GM18519 (cell line): ENCODE results near the gene AOPEP.

Source experiments
- ATAC-seq: cut with Tn5 transposase; IDR thresholded peaks from one replicate; pipeline ENCODE4 v1.9.1; 2021; ENCODE audit warnings: mild to moderate bottlenecking, moderate library complexity; ENCODE audit not compliant: unreplicated experiment, low FRiP score

AOPEP gene

DNA sequence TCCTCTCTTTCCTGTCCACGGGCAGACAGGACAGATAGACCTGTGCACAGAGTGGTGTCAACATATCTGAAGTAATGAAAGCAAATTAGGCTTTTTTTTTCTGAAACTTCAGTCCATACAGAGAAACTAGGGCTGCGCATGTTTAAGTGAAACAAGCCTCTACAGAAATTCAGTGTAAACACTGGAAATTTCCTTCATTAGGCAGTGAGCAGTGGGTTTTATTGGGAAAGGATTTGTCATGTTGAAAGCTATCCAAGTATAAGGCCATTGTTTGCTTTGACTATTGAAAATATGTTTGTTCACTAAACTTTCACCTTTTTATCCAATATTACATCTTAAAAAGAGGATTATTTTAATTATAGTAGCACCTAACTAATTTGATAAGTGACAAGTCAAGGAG, 161.2 kb downstream of the AOPEP start:
- no peak for ATAC-seq

DNA sequence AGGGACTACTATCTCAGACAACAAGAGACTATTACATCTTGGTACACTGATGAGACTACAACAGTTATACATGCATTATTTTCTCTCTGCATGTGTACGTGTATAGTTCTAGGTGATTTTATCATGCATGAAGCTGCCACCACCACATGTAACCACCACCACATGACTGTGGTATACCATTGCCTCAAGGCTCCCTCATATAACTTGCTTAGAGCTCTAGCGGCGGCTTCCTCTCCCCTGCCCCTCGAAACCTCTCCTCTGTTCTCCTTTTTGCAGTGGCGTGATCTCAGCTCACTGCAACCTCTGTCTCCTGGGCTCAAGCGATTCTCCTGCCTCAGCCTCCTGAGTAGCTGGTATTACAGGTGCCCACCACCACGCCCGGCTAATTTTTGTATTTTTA, 162.3 kb downstream of the AOPEP start:
- no peak for ATAC-seq

DNA sequence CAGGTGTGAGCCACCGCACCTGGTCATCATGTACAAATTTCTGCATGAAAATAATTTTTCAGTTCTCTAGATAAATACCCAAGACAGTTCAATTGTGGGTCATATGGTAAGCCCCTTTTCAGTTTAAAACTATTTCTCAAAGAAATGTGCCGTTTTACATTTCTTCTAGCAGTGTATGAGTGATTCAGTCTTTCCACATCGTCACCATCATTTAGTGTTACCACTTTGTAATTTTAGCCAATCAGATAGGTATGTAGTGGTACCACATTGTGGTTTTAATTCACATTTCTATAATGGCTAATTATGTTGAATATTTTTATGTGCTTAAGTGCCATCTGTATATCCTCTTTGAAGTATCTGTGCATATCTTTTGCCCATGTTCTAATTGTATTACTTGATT, 163.1 kb downstream of the AOPEP start:
- ATAC-seq, result no peak

- ATAC-seq, result no peak
These were observed 164.7 kb downstream of the AOPEP start for GRCh38 chr9:94891183-94891582.

GRCh38 chr9:94892675-94893074, 166.2 kb downstream of the AOPEP start:
- ATAC-seq, result no peak

DNA sequence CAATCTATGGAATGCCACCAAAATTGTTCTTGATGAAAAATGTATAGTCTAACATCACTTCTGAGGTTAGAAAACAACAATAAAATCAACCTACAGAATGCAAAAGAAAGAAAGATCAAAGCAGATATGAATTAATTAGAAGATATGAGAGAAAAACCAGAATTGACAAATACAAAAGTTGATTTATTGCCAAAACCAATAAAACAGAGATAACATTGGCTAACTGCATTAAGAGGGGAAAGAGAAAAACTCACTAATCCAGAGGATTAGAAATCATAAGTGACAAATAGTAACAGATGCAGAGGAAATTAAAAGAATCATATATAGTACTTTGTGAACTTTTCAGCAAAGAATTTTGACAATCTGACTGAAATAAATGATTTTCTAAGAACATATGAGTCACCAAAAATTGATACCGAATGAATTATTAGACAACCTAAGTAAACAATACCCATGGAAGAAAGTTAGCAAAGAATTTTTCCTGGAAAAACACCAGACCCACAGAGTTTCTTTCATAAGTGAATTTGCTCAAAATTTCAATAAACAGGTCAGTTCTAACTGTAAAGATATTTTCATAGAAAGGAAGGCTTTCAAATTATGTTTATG, 167.7 kb downstream of the AOPEP start:
- no peak for ATAC-seq

DNA sequence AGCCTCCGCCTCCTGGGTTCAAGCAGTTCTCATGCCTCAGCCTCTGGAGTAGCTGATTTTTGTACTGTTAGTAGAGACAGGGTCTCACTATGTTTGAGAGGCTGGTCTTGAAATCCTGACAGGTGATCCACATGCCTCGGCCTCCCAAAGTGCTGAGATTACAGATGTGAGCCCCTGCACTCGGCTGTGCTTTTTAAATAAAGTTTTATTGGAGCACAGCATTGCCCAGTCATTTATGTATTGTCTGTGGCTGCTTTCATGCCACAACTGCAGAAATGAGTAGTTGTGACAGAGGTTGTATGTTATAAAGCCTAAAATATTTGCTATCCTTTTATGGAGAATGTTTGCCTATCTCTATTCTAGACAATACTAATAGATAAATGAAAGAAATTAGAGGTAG, 169.2 kb downstream of the AOPEP start:
- ATAC-seq, result no peak

- no peak for ATAC-seq
These were observed 170.0 kb downstream of the AOPEP start for GRCh38 chr9:94896512-94896911.

DNA sequence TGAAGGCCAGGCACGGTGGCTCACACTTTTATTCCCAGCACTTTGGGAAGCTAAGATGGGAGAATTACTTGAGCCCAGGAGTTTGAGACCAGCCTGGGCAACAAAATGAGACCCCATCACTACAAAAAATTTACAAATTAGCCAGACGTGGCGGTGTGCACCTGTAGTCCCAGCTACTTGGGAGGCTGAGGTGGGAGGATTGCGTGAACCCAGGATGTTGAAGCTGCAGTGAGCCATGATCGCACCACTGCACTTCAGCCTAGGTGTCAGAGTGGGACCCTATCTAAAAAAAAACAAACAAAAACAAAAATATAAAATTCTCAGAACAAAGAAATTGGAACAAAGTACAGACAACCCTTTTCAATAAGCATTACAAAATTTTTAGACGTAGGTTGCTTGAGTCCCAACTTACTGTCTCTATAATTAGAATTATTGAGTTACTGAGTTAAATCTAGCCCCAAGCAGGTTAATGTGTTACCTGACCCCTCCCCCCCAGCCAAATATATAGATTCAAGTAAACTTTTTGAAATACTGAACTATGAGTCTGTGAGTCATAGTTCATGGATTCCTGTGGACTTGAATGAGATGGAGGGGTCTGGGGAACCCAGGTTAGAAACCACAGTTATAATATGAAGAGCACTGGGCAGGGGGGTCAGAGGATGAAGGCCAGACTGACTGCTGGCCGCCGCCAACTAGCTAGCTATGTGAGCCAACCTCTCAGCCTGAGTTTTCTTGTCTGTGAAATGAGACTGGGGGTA, 173.1 kb downstream of the AOPEP start:
- no peak for ATAC-seq

GRCh38 chr9:94900222-94901018, 173.9 kb downstream of the AOPEP start:
- no peak for ATAC-seq

DNA sequence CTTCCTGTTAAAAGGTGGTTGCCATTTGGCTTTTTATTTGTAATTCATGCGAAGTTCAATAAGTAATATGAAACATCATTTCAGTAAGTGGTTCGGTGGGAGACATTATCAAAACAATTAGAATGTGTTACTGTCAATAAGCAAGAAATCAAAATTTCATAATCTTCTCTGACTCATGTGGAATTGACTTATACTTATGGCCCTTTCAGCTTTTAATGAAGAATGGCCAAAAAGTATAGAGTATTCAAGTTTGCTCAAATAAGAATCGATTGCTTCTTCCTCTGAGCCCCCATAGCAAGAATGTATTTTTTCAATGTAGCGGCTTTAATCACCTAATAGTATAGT, 174.5 kb downstream of the AOPEP start:
- ATAC-seq, result no peak

DNA sequence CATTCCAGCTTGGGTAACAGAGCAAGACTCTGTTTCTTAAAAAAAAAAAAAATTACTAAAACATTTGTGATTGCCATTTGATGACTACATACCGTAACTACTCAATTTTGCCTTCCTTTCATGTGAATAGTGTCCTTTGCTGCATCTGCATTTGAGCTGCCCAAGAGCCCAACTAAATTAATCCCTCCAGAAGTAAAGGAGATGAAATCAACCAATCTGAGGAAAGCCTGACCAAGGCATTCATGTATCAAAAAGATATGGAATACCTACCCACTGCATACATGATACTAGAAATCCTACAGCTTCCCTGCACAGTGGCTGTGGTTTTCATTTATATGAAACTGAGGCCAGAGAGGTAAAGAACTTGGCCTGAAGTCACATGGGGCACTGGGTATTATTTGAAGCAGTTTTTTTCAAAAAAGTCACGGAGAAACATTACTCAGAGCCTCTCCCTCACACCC, 177.5 kb downstream of the AOPEP start:
- no peak for ATAC-seq

- ATAC-seq, result no peak
These were observed 178.3 kb downstream of the AOPEP start for GRCh38 chr9:94904806-94905205.

DNA sequence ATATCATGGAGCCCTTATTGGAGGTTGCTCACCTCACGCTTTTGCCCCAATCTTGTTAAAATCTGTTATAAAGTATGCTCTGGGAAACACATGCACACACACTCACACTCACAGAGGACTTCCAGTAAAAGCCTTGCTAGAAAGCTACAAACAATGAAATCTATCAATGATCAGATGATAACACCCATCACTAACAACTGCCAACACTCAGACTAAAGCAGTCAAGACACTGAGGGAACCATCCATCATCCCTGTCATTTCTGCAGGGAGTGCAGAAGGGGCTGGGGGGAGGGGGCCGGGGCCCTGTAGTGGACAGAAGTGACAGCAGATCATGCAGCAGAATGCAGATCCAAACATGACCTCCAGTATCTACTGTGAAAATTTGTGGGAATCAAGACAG, 179.1 kb downstream of the AOPEP start:
- no peak for ATAC-seq

DNA sequence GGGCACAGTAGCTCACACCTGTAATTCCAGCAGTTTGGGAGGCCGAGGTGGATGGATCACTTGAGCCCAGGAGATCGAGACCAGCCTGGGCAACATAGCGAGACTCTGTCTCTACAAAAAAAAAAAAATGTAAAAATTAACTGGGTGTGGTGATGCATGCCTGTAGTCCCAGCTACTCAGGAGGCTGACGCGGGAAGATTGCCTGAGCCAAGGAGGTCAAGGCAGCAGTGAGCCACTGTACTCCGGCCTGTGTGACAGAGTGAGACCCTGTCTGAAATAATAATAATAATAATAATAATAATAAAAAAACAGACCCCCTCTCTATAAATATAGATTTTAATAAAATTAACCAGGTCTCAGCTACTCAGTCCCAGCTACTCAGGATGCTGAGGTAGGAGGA, 179.7 kb downstream of the AOPEP start:
- ATAC-seq, result no peak

DNA sequence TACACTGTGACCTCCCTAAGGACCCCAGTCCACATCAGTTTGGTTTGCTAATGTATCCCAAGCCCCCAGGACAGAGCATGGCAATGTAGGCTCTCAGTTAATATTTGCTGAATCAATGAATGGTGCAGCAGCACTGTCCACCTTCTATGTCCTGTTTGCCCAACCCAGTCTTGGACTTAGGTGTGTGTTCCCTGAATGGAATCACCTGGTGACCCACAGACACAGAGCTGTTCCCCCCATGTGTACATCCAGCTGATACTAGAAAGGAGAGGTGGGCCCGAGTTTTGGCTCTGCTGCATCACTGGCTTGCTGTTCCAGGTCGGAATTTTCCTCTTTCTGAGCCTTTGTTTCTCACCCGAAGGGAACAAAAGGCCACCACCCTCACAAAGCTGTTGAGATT, 180.2 kb downstream of the AOPEP start:
- no peak for ATAC-seq

DNA sequence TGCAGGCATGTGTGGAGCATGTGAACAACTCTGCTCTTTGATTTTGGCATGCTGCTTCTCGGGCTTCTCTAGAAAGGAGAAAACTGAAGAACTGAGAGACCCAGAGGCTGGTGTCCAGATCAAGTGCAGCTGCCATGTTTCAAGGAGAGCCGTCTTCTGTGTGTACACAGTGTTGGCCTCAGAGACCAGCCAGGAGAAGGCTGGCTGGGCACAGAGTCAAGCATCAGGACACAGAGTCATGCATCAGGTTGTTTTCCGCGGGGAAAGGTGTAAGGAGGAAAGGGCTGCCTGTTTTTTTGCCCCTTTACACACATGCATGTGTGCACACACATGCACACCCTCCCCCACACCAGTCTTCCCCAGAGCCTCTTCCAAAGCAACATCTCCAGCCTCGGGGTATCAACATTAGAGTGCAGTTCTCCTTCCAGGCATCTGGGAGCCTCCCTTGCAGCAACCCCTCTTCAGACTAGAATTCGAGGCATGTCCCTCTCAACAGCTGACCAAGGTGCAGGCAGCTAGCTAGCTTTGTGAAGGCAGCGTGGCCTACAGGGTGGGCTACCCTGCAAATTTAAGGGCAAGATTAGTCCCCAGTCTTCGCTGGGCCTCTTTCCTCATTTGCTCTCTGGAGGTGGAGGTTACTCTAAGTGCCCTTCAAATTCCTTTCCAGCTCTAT, 180.9 kb downstream of the AOPEP start:
- no peak for ATAC-seq

- no peak for ATAC-seq
These were observed 181.6 kb downstream of the AOPEP start for GRCh38 chr9:94908011-94908563.

GRCh38 chr9:94908583-94909249, 182.2 kb downstream of the AOPEP start:
- no peak for ATAC-seq

- no peak for ATAC-seq
These were observed 182.9 kb downstream of the AOPEP start for GRCh38 chr9:94909250-94909894.
